HCT116 (cell line): ENCODE data around the gene INO80C. TPM values are rescaled to one million over a fixed set of nuclear protein-coding genes. Genes with fewer than 3 reads are reported as not detected.

Source experiments
- ATAC-seq: fragments of 200-7000 bp; cut with Tn5 transposase; 2 replicates; pipeline ENCODE4 v1.9.1; 2020; ENCODE audit warnings: mild to moderate bottlenecking, moderate library complexity
- BruUV-seq: library from RNA; stranded (reverse); fragments of 400-500 nt; replicated peaks from 2 replicates; lab custom pipeline; 2021; lab: Mats Ljungman, UMichigan
- CTCF ChIA-PET: fragments of 300-600 bp; sonication (Branson Sonifier 250); formaldehyde crosslinking; loops from one replicate; lab custom pipeline; 2021; ENCODE audit warnings: antibody characterized with exemption; lab: Charles Lee
- POLR2A ChIA-PET: fragments of 300-600, 350-600 bp; sonication (Branson Sonifier 250); formaldehyde crosslinking; loops from one replicate; lab custom pipeline; 2021; ENCODE audit warnings: antibody characterized with exemption; lab: Charles Lee
- RAD21 ChIA-PET, 2 experiments: fragments of 300-600 bp; sonication (Branson Sonifier 250); formaldehyde crosslinking; loops; one replicate each; lab custom pipeline; 2023; ENCODE audit warnings: low total read pairs in 2 of 2; ENCODE audit not compliant: uncharacterized antibody in 2 of 2, unreplicated experiment in 2 of 2, low non-redundant PET in 1 of 2; lab: Charles Lee
- DNase-seq: peaks from one replicate; pipeline ENCODE4 v3.0.0-alpha.2; 2010; ENCODE audit warnings: low read depth, low spot score
- H2AFZ ChIP-seq: fragments of 200-600 bp; shearing (Covaris generic), sonication (generic); 2 replicates; pipeline ENCODE4 v1.6.1; 2017; ENCODE audit warnings: low read depth, mixed run types, mixed read lengths, antibody characterized with exemption, low read length; ENCODE audit not compliant: poor library complexity, severe bottlenecking
- H3K27ac ChIP-seq: 2 replicates; pipeline ENCODE4 v1.5.1; 2012; ENCODE audit warnings: low read depth, low read length
- H3K27me3 ChIP-seq: fragments of 200-600 bp; sonication (generic); 2 replicates; pipeline ENCODE4 v1.6.1; 2016; ENCODE audit warnings: mixed run types, low read length, mixed read lengths; ENCODE audit not compliant: insufficient read depth
- H3K36me3 ChIP-seq, 2 experiments: fragments of 200-500 bp in 1 of 2; fragments of 200-600 bp in 1 of 2; sonication (Bioruptor generic) in 1 of 2; sonication (generic) in 1 of 2; 2 replicates each; pipeline versions ENCODE4 v1.5.1 to v1.6.1; 2014 to 2016; ENCODE audit warnings: low read length in 2 of 2, inconsistent platforms in 1 of 2, mixed read lengths in 1 of 2, mixed run types in 1 of 2; ENCODE audit not compliant: insufficient read depth in 2 of 2, control insufficient read depth in 1 of 2
- H3K4me1 ChIP-seq, 2 experiments: fragments of 200-600 bp in 1 of 2; sonication (generic) in 1 of 2; 2 replicates each; pipeline versions ENCODE4 v1.5.1 to v1.6.1; 2012 to 2017; ENCODE audit warnings: low read length in 2 of 2, inconsistent platforms in 1 of 2, mild to moderate bottlenecking in 1 of 2, mixed read lengths in 1 of 2, mixed run types in 1 of 2, moderate library complexity in 1 of 2; ENCODE audit not compliant: insufficient read depth in 2 of 2, control insufficient read depth in 1 of 2
- H3K4me2 ChIP-seq: fragments of 200-600 bp; sonication (generic); 2 replicates; pipeline ENCODE4 v1.6.1; 2017; ENCODE audit warnings: mixed run types, low read length, mixed read lengths
- H3K4me3 ChIP-seq, 2 experiments: fragments of 200-600 bp in 1 of 2; sonication (generic) in 1 of 2; replicated peaks in 1 of 2; 2 replicates each; pipeline ENCODE4 v1.5.1; 2011 to 2016; ENCODE audit warnings: low read length in 2 of 2, control low read depth in 1 of 2, low read depth in 1 of 2, mild to moderate bottlenecking in 1 of 2, mixed read lengths in 1 of 2, mixed run types in 1 of 2
- H3K79me2 ChIP-seq: fragments of 200-600 bp; sonication (generic); 2 replicates; pipeline ENCODE4 v1.6.1; 2017; ENCODE audit warnings: mild to moderate bottlenecking, mixed run types, low read length, moderate library complexity, mixed read lengths; ENCODE audit not compliant: insufficient read depth
- H3K9ac ChIP-seq: fragments of 200-600 bp; sonication (generic); 2 replicates; pipeline ENCODE4 v1.6.1; 2016; ENCODE audit warnings: low read length, mixed read lengths
- H3K9me2 ChIP-seq: fragments of 200-600 bp; sonication (generic), shearing (Covaris generic); 2 replicates; pipeline ENCODE4 v1.6.1; 2017; ENCODE audit warnings: mixed run types, mild to moderate bottlenecking, moderate library complexity; ENCODE audit not compliant: insufficient read depth
- H3K9me3 ChIP-seq, 2 experiments: fragments of 200-500 bp in 1 of 2; fragments of 200-600 bp in 1 of 2; sonication (Bioruptor generic) in 1 of 2; sonication (generic) in 1 of 2; 2 replicates each; pipeline ENCODE4 v1.6.1; 2014 to 2017; ENCODE audit warnings: low read length in 2 of 2, mixed read lengths in 2 of 2, inconsistent platforms in 1 of 2, low read depth in 1 of 2, mild to moderate bottlenecking in 1 of 2, mixed run types in 1 of 2, moderate library complexity in 1 of 2; ENCODE audit not compliant: control insufficient read depth in 1 of 2, insufficient read depth in 1 of 2
- H4K20me1 ChIP-seq: fragments of 200-600 bp; sonication (generic), shearing (Covaris generic); 2 replicates; pipeline ENCODE4 v1.6.1; 2017; ENCODE audit warnings: mixed run types, mild to moderate bottlenecking, moderate library complexity; ENCODE audit not compliant: insufficient read depth
- ELF1 ChIP-seq: IDR thresholded peaks from 2 replicates; pipeline ENCODE4 v1.6.1; 2012; ENCODE audit warnings: low read depth, borderline replicate concordance
- FOSL1 ChIP-seq: IDR thresholded peaks from 2 replicates; pipeline ENCODE4 v1.6.1; 2012; ENCODE audit warnings: low read depth
- POLR2A ChIP-seq: IDR thresholded peaks from 2 replicates; pipeline ENCODE4 v1.7.0; 2011; ENCODE audit warnings: borderline replicate concordance; ENCODE audit not compliant: insufficient read depth, insufficient read length; ENCODE audit errors: extremely low read depth
- SIN3A ChIP-seq: IDR thresholded peaks from 2 replicates; pipeline ENCODE4 v1.6.1; 2012; ENCODE audit warnings: low read depth
- SP1 ChIP-seq: IDR thresholded peaks from 2 replicates; pipeline ENCODE4 v1.6.1; 2012; ENCODE audit warnings: low read depth
- SRF ChIP-seq: IDR thresholded peaks from 2 replicates; pipeline ENCODE4 v1.6.1; 2012; ENCODE audit warnings: low read depth
- YY1 ChIP-seq: IDR thresholded peaks from 2 replicates; pipeline ENCODE4 v1.6.1; 2011; ENCODE audit warnings: low read length, low read depth, moderate library complexity, mild to moderate bottlenecking; ENCODE audit not compliant: insufficient replicate concordance; ENCODE audit errors: extremely low read depth
- intact Hi-C: fragments of 100-400 bp; cut with micrococcal nuclease; formaldehyde crosslinking; loops from 2 replicates; pipeline ENCODE4 v1.10.0; 2022
- total RNA-seq: library from RNA; stranded (reverse); gene quantifications from one replicate; pipeline ENCODE4 v1.2.1, GENCODE V29; 2021; ENCODE audit not compliant: unreplicated experiment

The INO80C gene
- total RNA-seq, 1 experiment from 2014 or later = 30.7 TPM

DNA sequence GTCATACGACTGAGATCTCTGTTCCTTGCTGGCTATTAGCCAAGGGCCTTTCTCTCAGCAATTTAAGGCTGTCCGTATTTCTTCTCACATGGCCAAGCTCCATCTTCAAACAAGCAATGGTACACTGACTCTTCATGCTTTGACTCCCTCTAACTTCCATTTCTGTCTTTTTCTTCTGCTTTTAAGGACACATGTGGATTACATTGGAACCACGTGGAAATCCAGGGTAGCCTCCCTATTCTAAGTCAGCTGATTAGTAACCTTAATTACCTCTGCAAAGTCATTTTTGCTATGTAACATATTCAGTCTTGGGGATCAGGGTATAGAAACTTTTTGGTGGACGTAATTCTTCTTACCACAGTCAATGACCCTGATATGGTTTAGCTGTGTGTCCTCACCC is 79.2 kb downstream of the INO80C start:
- no peaks in the 10 kb centered on the region for H3K27me3 ChIP-seq
- ChIA-PET POLR2A (no interaction called here), RAD21 (no interaction called here), CTCF (no interaction called here)
- intact Hi-C loops = no loop called here
- H3K4me3 ChIP-seq = no peak overlapping the region
- H3K9me3 ChIP-seq = no peaks in the 10 kb centered on the region
- H3K4me2 ChIP-seq = no peak overlapping the region
- no peak overlapping the region for H3K27ac ChIP-seq
- no peaks in the 10 kb centered on the region for H3K36me3 ChIP-seq
- H4K20me1 ChIP-seq = no peaks in the 10 kb centered on the region
- no peaks in the 10 kb centered on the region for H3K4me1 ChIP-seq
- no peak for DNase-seq
- no peak overlapping the region for H3K9ac ChIP-seq
- BruUV-seq = no TSS peak
- ATAC-seq = no peak
- H2AFZ ChIP-seq = no peak overlapping the region
- no peaks in the 10 kb centered on the region for H3K79me2 ChIP-seq
- TF ChIP-seq SP1 (no peak), FOSL1 (no peak), SRF (no peak), ELF1 (no peak), POLR2A (no peak), SIN3A (no peak), YY1 (no peak)
- H3K9me2 ChIP-seq = no peaks in the 10 kb centered on the region

Other genes starting within 250 kb of the INO80C start
- 11.5 TPM for gene ZSCAN30, start 207.7 kb downstream of the INO80C start, total RNA-seq
- gene ZNF24, start 153.5 kb downstream of the INO80C start, total RNA-seq = 54.7 TPM
- gene ZNF396, start 120.6 kb downstream of the INO80C start, total RNA-seq = 1.3 TPM
- 54.7 TPM for gene GALNT1, start 83.8 kb upstream of the INO80C start, total RNA-seq